ENCODE data around the gene DOCK6.

Gene DOCK6

DNA sequence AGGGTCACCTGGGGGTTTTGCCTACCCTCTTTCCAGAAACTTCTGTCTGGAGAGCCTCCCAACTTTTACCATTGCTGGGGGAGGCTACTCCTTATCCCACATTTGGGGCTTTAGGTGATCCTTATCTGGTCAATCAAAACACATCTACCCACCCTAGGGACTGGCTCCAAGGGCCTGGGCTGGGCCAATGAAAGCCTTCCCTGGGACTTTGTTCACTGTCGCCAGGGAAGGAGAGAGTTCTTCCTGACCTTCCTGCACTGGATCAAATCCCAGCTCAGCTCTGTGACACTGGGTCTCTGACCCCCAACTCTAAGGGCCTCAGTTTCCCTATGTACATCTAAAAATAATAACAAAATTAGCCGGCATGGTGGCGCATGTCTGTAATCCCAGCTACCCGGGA lies 11.1 kb downstream of the DOCK6 start:
- in situ Hi-C loops (cut with HindIII; ENCODE audit: low sequenced_read_pairs): no loop called here

DNA sequence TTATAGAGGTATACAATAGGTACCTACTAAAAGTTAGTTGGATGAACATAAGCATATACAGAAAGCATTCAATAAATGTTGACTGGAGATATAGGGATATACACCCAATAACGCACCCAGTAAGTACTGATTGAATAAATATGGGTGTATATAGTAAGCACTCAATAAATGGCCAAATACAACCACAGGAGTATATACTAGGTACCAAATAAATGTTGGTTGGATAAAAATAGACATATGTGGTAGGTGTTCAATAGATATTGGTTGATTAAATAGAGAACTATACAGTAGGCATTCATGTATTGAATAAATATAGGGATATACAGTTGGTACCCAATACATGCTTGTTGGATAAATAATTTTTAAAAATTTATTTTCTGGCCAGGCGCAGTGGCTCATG lies 13.5 kb downstream of the DOCK6 start:
- in situ Hi-C loops (cut with HindIII; ENCODE audit: low sequenced_read_pairs): no loop called here

GRCh38 chr19:11247934-11248333 lies 14.4 kb downstream of the DOCK6 start:
- in situ Hi-C loops (cut with HindIII; ENCODE audit: low sequenced_read_pairs): no loop called here

DNA sequence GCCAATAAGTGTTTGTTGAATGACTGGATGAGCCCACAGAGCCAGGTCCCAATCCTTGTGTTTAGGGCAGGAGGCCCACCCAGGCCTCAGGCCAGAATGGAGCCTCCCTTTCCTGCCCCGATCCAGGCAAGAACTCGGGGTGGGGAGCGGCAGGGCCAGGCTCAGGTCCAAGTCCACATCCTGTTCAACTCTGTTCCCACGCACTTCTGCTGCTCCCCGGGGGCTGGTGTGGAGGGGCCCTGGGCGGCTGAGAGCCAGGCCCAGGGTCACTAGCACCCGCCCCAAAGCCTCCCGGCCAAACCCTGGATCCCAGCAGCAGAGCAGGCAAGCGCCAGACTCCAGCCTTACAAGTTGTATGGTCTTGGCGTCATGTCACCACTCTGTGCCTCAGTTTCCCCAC lies 14.9 kb downstream of the DOCK6 start:
- in situ Hi-C loops (cut with HindIII; ENCODE audit: low sequenced_read_pairs): no loop called here

DNA sequence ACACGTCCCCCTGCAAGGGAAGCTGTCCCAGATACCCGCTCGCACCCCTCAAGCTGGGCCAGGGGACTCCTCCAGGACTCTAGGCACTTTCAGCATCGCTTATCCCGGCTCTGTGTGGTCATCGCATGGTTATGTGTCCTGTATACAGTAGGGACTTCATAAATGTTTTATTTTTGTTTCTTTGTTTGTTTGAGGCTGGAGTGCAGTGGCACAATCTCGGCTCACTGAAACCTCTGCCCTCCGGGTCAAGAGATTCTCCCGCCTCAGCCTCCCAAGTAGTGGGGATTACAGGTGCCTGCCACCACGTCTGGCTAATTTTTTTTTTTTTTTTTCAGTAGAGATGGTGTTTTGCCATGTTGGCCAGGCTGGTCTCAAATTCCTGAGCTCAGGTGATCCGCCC lies 15.4 kb downstream of the DOCK6 start:
- in situ Hi-C loops (cut with HindIII; ENCODE audit: low sequenced_read_pairs): no loop called here

GRCh38 chr19:11244846-11245589 lies 17.3 kb downstream of the DOCK6 start:
- in situ Hi-C loops (cut with HindIII; ENCODE audit: low sequenced_read_pairs): no loop called here

DNA sequence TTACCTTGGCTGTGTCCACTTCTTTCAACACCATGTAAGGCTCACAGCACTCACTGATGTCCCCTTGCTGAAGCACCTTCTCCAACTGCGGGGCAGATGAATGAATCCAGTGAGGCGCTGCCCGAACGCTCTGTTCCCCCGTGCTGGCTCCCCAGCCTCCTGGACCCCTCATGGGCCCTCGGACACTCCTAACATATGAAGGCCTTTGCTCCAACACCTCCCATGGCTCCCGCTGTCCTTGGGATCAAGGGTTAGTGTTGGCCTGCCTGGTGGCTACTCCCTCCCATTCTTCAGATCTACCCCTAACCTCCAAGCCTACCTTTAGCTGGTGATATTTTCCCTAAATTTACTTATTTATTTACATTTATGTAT lies 18.5 kb downstream of the DOCK6 start:
- in situ Hi-C loops (cut with HindIII; ENCODE audit: low sequenced_read_pairs): no loop called here

- in situ Hi-C loops (cut with HindIII; ENCODE audit: low sequenced_read_pairs): no loop called here
Observed at GRCh38 chr19:11242864-11243797, 19.2 kb downstream of the DOCK6 start.

DNA sequence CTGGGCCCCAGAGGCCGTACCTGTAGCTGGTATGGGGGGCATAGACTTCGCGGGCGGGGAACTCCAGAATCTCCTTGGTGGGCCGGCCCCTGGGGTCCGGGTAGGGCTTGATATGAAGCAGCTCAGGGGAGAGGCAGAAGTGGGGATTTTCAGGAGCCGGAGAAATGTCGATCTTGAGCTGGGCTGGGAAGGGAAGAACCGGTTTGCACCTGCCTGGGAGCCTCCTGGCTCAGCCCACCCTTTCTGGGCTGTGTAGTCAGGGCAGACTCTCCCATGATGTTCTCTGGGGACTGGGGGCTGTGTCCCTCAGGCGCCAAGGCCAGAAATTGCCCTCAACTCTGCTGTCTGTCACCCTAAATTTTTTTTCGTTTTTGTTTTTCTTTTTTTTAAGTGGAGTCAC lies 20.3 kb downstream of the DOCK6 start:
- in situ Hi-C loops (cut with HindIII; ENCODE audit: low sequenced_read_pairs): no loop called here

- in situ Hi-C loops (cut with HindIII; ENCODE audit: low sequenced_read_pairs): no loop called here
Observed at GRCh38 chr19:11240008-11240444, 22.3 kb downstream of the DOCK6 start.

DNA sequence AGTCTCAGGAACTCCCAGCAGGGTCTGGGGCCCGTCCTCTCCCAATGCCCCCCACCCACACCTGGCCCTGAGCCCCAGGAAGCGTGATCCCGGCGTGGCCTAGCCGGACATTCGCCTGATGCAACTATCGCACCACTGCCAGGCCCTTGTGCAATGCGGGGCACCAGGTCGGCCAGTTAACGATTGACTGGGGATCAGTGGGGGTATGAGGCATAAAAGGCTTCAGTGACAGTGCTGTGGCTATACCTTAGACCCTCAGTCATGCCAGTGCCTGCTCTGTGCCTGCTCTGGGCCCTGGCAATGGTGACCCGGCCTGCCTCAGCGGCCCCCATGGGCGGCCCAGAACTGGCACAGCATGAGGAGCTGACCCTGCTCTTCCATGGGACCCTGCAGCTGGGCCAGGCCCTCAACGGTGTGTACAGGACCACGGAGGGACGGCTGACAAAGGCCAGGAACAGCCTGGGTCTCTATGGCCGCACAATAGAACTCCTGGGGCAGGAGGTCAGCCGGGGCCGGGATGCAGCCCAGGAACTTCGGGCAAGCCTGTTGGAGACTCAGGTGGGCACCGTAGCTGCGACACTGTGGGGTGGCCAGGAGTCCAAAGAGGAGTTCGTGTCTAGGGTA lies 22.8 kb downstream of the DOCK6 start, which contains the start of gene ANGPTL8:
Gene ANGPTL8, plus strand, starts transcription at position 243 of the 624 bp plus-strand sequence. Its CDS starts 19 bp downstream, at position 262.
- in situ Hi-C loops (cut with HindIII; ENCODE audit: low sequenced_read_pairs): no loop called here

GRCh38 chr19:11238781-11239376 lies 23.4 kb downstream of the DOCK6 start:
- in situ Hi-C loops (cut with HindIII; ENCODE audit: low sequenced_read_pairs): no loop called here

DNA sequence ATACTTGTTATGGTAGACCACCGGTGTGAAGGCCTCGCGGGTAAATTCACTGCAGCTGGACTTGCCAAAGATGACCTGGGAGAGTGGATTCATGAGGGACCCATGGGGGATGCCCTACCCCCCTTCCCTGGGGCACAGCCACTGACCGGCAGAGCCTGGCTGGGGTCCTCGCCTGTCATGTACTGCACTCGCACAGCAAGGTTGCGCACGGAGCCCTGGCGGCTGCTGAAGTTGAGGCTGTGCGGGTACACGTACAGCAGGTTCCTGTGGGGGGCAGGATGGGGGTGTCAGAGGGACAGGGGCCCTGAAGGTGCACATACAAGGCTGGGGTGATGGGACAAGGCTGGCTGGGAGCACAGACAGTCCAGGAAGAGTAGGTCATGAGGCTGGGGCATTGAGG lies 24.3 kb downstream of the DOCK6 start:
- in situ Hi-C loops (cut with HindIII; ENCODE audit: low sequenced_read_pairs): no loop called here

DNA sequence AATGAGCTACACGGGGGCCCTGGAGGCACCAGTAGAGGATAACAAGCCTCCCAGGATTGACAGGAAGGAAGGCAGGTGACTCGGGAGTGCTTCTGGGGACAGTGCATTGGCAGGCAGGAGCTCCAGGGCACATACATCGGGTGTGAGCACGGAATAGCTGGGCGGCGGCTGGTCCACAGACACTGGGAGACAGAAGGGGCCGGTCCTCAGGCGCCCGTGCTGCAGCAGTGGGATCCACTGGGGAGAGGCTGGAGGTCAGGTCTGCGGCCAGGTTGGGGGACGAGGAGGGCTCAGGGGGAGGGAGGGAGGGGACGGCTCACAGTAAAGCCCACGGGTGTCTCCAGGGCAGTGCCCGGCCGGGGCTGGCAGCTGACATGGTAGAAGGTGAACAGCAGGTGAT lies 25.0 kb downstream of the DOCK6 start:
- in situ Hi-C loops (cut with HindIII; ENCODE audit: low sequenced_read_pairs): no loop called here

- in situ Hi-C loops (cut with HindIII; ENCODE audit: low sequenced_read_pairs): no loop called here
Observed at GRCh38 chr19:11236324-11237301, 25.7 kb downstream of the DOCK6 start.

GRCh38 chr19:11234486-11235075 lies 27.7 kb downstream of the DOCK6 start:
- in situ Hi-C loops (cut with HindIII; ENCODE audit: low sequenced_read_pairs): no loop called here

- in situ Hi-C loops (cut with HindIII; ENCODE audit: low sequenced_read_pairs): no loop called here
Observed at GRCh38 chr19:11233073-11233472, 29.3 kb downstream of the DOCK6 start.

DNA sequence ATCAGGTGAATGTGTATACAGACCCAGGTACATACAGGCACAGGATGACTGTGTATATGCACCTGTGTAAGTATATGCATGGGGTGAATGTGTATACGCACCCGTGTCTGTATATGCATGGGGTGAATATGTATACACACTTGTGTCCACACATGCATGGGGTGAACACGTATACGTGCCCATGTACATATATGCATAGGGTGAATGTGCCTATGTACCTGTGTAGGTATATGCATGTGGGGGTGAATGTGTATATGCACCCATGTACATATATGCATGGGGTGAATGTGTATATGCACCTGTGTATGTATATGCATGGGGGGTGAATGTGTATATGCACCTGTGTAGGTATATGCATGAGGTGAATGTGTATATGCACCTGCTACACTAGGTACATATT lies 29.8 kb downstream of the DOCK6 start:
- in situ Hi-C loops (cut with HindIII; ENCODE audit: low sequenced_read_pairs): no loop called here

GRCh38 chr19:11230621-11231386 lies 31.5 kb downstream of the DOCK6 start:
- in situ Hi-C loops (cut with HindIII; ENCODE audit: low sequenced_read_pairs): no loop called here
